ENCODE data around the gene RBM4B. TPM values are rescaled to one million over a fixed set of nuclear protein-coding genes. Genes with fewer than 3 reads are reported as not detected.

The RBM4B gene
- total RNA-seq, 2 experiments from 2014 or later = 29.1 to 38.3 TPM

- TF ChIP-seq EZH2phosphoT487 (IDR thresholded peaks at IDR 0.05; ENCODE audit: borderline replicate concordance, low read depth, low read length) (no peak), CTCF (conservative IDR thresholded peaks at IDR 0.05; ENCODE audit: low read length) (no peak)
- Histone ChIP-seq H2AFZ (ENCODE audit: low read length) (no peak overlapping the region), H3K4me2 (ENCODE audit: low read length) (no peak overlapping the region), H4K20me1 (ENCODE audit: insufficient read depth, low read length) (no peaks in the 10 kb centered on the region), H3K4me3 (ENCODE audit: low read depth, low read length, poor library complexity, severe bottlenecking) (no peak overlapping the region), H3K9me3 (ENCODE audit: low read length) (no peaks in the 10 kb centered on the region), H3K9me2 (ENCODE audit: insufficient read depth, low read length) (no peaks in the 10 kb centered on the region), H3K79me2 (ENCODE audit: insufficient read depth, low read depth, low read length) (no peaks in the 10 kb centered on the region), H3K36me3 (ENCODE audit: insufficient read depth, low read length) (no peaks in the 10 kb centered on the region), H3K4me1 (ENCODE audit: insufficient read depth, low read length, poor library complexity, severe bottlenecking) (no peaks in the 10 kb centered on the region), H3K27ac (ENCODE audit: low read depth, low read length, poor library complexity, severe bottlenecking) (no peak overlapping the region)
- intact Hi-C loops (cut with micrococcal nuclease; ENCODE audit: unreplicated experiment) = no loop called here
- DNase-seq (ENCODE audit: low spot score) = no peak
- ChIA-PET POLR2A (interaction anchor here (0.8 to 0.9 kb wide), 2 partner anchors 19 to 26 kb away, joined by 3 to 5 read pairs; no protein-coding TSS in a partner anchor), CTCF (ENCODE audit: unreplicated experiment) (no interaction called here)
- BruUV-seq (replicated peaks) = no TSS peak
These were observed 22.6 kb upstream of the RBM4B start for GRCh38 chr11:66700337-66700736.

GRCh38 chr11:66698491-66698890 is 20.8 kb upstream of the RBM4B start:
- no TSS peak for BruUV-seq (replicated peaks)
- Histone ChIP-seq H3K9me3 (ENCODE audit: low read length) (no peaks in the 10 kb centered on the region), H3K4me2 (ENCODE audit: low read length) (no peak overlapping the region), H4K20me1 (ENCODE audit: insufficient read depth, low read length) (no peaks in the 10 kb centered on the region), H3K4me3 (ENCODE audit: low read depth, low read length, poor library complexity, severe bottlenecking) (no peak overlapping the region), H3K36me3 (ENCODE audit: insufficient read depth, low read length) (no peaks in the 10 kb centered on the region), H3K27ac (ENCODE audit: low read depth, low read length, poor library complexity, severe bottlenecking) (no peak overlapping the region), H3K4me1 (ENCODE audit: insufficient read depth, low read length, poor library complexity, severe bottlenecking) (peaks cover 6% of the 10 kb centered on the region), H3K9me2 (ENCODE audit: insufficient read depth, low read length) (no peaks in the 10 kb centered on the region), H3K79me2 (ENCODE audit: insufficient read depth, low read depth, low read length) (no peaks in the 10 kb centered on the region), H2AFZ (ENCODE audit: low read length) (no peak overlapping the region)
- ChIA-PET CTCF (ENCODE audit: unreplicated experiment) (no interaction called here), POLR2A (no interaction called here)
- no peak for DNase-seq (ENCODE audit: low spot score)
- TF ChIP-seq CTCF (conservative IDR thresholded peaks at IDR 0.05; ENCODE audit: low read length) = no peak
- TF ChIP-seq EZH2phosphoT487 (IDR thresholded peaks at IDR 0.05; ENCODE audit: borderline replicate concordance, low read depth, low read length) = no peak
- intact Hi-C loops (cut with micrococcal nuclease; ENCODE audit: unreplicated experiment) = loop anchor here (10.0 kb wide), 1 partner anchor 276 kb away; the partner anchor contains the start of gene C11orf86

- POLR2A ChIA-PET = no interaction called here
These were observed 20.3 kb upstream of the RBM4B start for GRCh38 chr11:66697988-66698387.

More at GRCh38 chr11:66697988-66698387, 20.3 kb upstream of the RBM4B start:
- TF ChIP-seq CTCF (conservative IDR thresholded peaks at IDR 0.05; ENCODE audit: low read length) (no peak), EZH2phosphoT487 (IDR thresholded peaks at IDR 0.05; ENCODE audit: borderline replicate concordance, low read depth, low read length) (no peak)
- CTCF ChIA-PET (ENCODE audit: unreplicated experiment) = no interaction called here
- no peak overlapping the region for H3K4me3 ChIP-seq (ENCODE audit: low read depth, low read length, poor library complexity, severe bottlenecking)
- no peaks in the 10 kb centered on the region for H3K36me3 ChIP-seq (ENCODE audit: insufficient read depth, low read length)
- H3K9me2 ChIP-seq (ENCODE audit: insufficient read depth, low read length) = no peaks in the 10 kb centered on the region
- no peaks in the 10 kb centered on the region for H3K9me3 ChIP-seq (ENCODE audit: low read length)
- no peaks in the 10 kb centered on the region for H3K79me2 ChIP-seq (ENCODE audit: insufficient read depth, low read depth, low read length)
- H3K4me2 ChIP-seq (ENCODE audit: low read length) = no peak overlapping the region
- intact Hi-C loops (cut with micrococcal nuclease; ENCODE audit: unreplicated experiment) = loop anchor here (10.0 kb wide), 1 partner anchor 277 kb away; the partner anchor contains the start of gene C11orf86
- no TSS peak for BruUV-seq (replicated peaks)
- no peak overlapping the region for H3K27ac ChIP-seq (ENCODE audit: low read depth, low read length, poor library complexity, severe bottlenecking)
- H2AFZ ChIP-seq (ENCODE audit: low read length) = no peak overlapping the region
- H3K4me1 ChIP-seq (ENCODE audit: insufficient read depth, low read length, poor library complexity, severe bottlenecking) = peaks cover 6% of the 10 kb centered on the region
- DNase-seq (ENCODE audit: low spot score) = no peak
- no peaks in the 10 kb centered on the region for H4K20me1 ChIP-seq (ENCODE audit: insufficient read depth, low read length)

Measured in OCI-LY7 (cell line).